GM18868 (cell line): Measurements from ENCODE around the gene SLC6A3.

Experiments
- ATAC-seq: cut with Tn5 transposase; IDR thresholded peaks from one replicate; pipeline ENCODE4 v1.9.1; 2021; ENCODE audit warnings: mild to moderate bottlenecking, moderate library complexity; ENCODE audit not compliant: unreplicated experiment

SLC6A3 gene

GRCh38 chr5:1442222-1443145 is 2.8 kb downstream of the SLC6A3 start:
- ATAC-seq: no peak

GRCh38 chr5:1441166-1441865 is 3.9 kb downstream of the SLC6A3 start:
- ATAC-seq: no peak

- no peak for ATAC-seq
Measured at GRCh38 chr5:1440098-1440493, 5.1 kb downstream of the SLC6A3 start.

GRCh38 chr5:1439388-1440097 is 5.7 kb downstream of the SLC6A3 start:
- no peak for ATAC-seq

- ATAC-seq: no peak
Measured at GRCh38 chr5:1438871-1439270, 6.4 kb downstream of the SLC6A3 start.

- no peak for ATAC-seq
Measured at GRCh38 chr5:1437876-1438559, 7.2 kb downstream of the SLC6A3 start.

GRCh38 chr5:1437226-1437829 is 7.9 kb downstream of the SLC6A3 start:
- no peak for ATAC-seq

GRCh38 chr5:1436681-1437080 is 8.6 kb downstream of the SLC6A3 start:
- ATAC-seq: no peak

- ATAC-seq: no peak
Measured at GRCh38 chr5:1436036-1436435, 9.2 kb downstream of the SLC6A3 start.

- no peak for ATAC-seq
Measured at GRCh38 chr5:1435369-1435768, 9.9 kb downstream of the SLC6A3 start.

- no peak for ATAC-seq
Measured at GRCh38 chr5:1432296-1432695, 12.9 kb downstream of the SLC6A3 start.

- no peak for ATAC-seq
Measured at GRCh38 chr5:1431896-1432295, 13.3 kb downstream of the SLC6A3 start.

- ATAC-seq: no peak
Measured at GRCh38 chr5:1431021-1431811, 14.0 kb downstream of the SLC6A3 start.

GRCh38 chr5:1430121-1430795 is 15.0 kb downstream of the SLC6A3 start:
- ATAC-seq: no peak

- no peak for ATAC-seq
Measured at GRCh38 chr5:1429496-1429895, 15.7 kb downstream of the SLC6A3 start.

GRCh38 chr5:1429066-1429465 is 16.2 kb downstream of the SLC6A3 start:
- no peak for ATAC-seq

GRCh38 chr5:1428107-1428506 is 17.1 kb downstream of the SLC6A3 start:
- ATAC-seq: no peak

- no peak for ATAC-seq
Measured at GRCh38 chr5:1424716-1425115, 20.5 kb downstream of the SLC6A3 start.

- ATAC-seq: no peak
Measured at GRCh38 chr5:1423901-1424603, 21.2 kb downstream of the SLC6A3 start.
